IMR-90 (cell line): ENCODE results near the gene DPAGT1.

Experiments
- BHLHE40 ChIP-seq: fragments of 150-350 bp; IDR thresholded peaks from 2 replicates; pipeline ENCODE4 v1.6.1; 2016; ENCODE audit warnings: mild to moderate bottlenecking, low read depth, low read length
- CEBPB ChIP-seq: IDR thresholded peaks from 2 replicates; pipeline ENCODE4 v1.6.1; 2012; ENCODE audit warnings: low read depth, low read length, improper control_type of control experiment
- CHD1 ChIP-seq: IDR thresholded peaks from 2 replicates; pipeline ENCODE4 v1.6.1; 2012; ENCODE audit warnings: low read depth, low read length, improper control_type of control experiment
- CTCF ChIP-seq: conservative IDR thresholded peaks from 2 replicates; pipeline ENCODE4 v1.5.1; 2012; ENCODE audit warnings: mild to moderate bottlenecking, low read depth, low read length, improper control_type of control experiment
- FOS ChIP-seq: fragments of 150-350 bp; IDR thresholded peaks from 2 replicates; pipeline ENCODE4 v1.6.1; 2016; ENCODE audit warnings: low read depth, low read length
- MXI1 ChIP-seq: IDR thresholded peaks from 2 replicates; pipeline ENCODE4 v1.6.1; 2012; ENCODE audit warnings: low read depth, mild to moderate bottlenecking, low read length, moderate library complexity, borderline replicate concordance
- NFE2L2 ChIP-seq: fragments of 150-350 bp; IDR thresholded peaks from 2 replicates; pipeline ENCODE4 v1.6.1; 2016; ENCODE audit warnings: low read depth, mild to moderate bottlenecking, low read length
- POLR2A ChIP-seq: IDR thresholded peaks from 2 replicates; pipeline ENCODE4 v1.6.1; 2012; ENCODE audit warnings: mild to moderate bottlenecking, low read depth, low read length
- RAD21 ChIP-seq: IDR thresholded peaks from 2 replicates; pipeline ENCODE4 v1.6.1; 2012; ENCODE audit warnings: low read length, improper control_type of control experiment
- RCOR1 ChIP-seq: IDR thresholded peaks from 2 replicates; pipeline ENCODE4 v1.6.1; 2012; ENCODE audit warnings: mild to moderate bottlenecking, low read length, improper control_type of control experiment; ENCODE audit not compliant: insufficient replicate concordance
- RFX5 ChIP-seq: IDR thresholded peaks from 2 replicates; pipeline ENCODE4 v1.8.0; 2012; ENCODE audit warnings: low read depth, mild to moderate bottlenecking, low read length, moderate library complexity
- SMC3 ChIP-seq: fragments of 150-350 bp; IDR thresholded peaks from 2 replicates; pipeline ENCODE4 v1.6.1; 2016; ENCODE audit warnings: low read depth, mild to moderate bottlenecking, antibody characterized with exemption, low read length, moderate library complexity
- USF2 ChIP-seq: fragments of 150-350 bp; IDR thresholded peaks from 2 replicates; pipeline ENCODE4 v1.6.1; 2017; ENCODE audit warnings: mild to moderate bottlenecking, antibody characterized with exemption, low read length, low read depth
- TF ChIP-seq, protein P1 (sequence below): fragments of 150-350 bp; IDR thresholded peaks from 2 replicates; pipeline ENCODE4 v1.6.1; 2016; ENCODE audit warnings: low read depth, mild to moderate bottlenecking, low read length, moderate library complexity, borderline replicate concordance

DNA sequence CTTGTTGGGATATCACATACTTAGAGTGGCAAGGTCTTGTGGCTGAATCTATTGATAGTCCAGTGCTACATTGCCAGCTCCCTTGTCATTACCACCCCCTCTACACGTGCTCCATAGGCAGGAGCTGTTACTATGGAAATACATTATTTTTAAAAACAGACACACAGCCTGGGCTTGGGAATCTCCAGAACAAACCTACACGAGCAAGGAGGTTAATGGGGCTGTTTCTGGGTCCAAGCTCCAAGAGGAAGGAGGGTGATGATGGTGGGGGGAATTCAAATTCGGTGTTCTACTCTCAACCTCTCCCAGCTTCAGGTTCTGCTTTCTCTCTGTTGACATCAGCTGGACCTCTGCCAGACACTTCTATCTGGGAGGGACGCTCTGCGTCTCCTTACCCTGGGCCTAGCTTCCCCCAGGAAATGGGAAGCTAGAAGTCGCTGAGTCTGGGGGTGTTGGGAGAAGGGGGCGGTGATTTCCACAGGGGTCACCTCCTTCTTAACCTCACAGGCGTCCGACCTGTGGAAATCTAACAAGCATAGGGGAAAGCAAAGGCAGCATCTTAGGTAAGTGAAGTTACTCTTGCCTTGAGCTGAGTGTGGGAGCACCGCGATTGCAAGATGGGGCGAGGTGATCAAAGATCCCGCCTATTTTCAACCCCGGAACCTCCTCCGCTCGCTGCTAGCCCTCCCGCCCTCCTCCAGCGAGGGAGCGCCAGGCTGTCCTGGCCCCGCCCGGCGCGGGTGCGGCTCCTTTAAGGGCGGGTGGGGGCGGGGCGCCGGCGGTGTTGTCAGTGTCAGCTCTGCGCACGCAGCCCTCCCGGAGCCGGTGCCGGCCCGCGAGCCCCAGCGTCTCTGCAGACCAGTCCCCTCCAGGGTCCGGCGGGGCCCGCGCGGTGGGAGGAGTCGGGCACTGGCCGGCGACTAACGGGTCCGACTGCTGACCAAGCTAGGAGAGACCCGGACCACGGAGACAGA is 5.2 kb upstream of the DPAGT1 start, which contains the start of gene C2CD2L:
- TF ChIP-seq CTCF (no peak), RAD21 (no peak), MXI1 (no peak; the same call in 1 of the 2 replicates), RCOR1 (no peak), CHD1 (no peak), POLR2A (no peak), RFX5 (no peak), CEBPB (no peak), BHLHE40 (peak; percentile 69; the same call in 1 of the 2 replicates), NFE2L2 (no peak), FOS (no peak), USF2 (no peak), SMC3 (no peak)
- TF ChIP-seq, protein P1, sequence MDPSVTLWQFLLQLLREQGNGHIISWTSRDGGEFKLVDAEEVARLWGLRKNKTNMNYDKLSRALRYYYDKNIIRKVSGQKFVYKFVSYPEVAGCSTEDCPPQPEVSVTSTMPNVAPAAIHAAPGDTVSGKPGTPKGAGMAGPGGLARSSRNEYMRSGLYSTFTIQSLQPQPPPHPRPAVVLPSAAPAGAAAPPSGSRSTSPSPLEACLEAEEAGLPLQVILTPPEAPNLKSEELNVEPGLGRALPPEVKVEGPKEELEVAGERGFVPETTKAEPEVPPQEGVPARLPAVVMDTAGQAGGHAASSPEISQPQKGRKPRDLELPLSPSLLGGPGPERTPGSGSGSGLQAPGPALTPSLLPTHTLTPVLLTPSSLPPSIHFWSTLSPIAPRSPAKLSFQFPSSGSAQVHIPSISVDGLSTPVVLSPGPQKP = no peak
